Progenitor cell of endocrine pancreas (in vitro differentiated cells): ENCODE measurements around the gene PLIN5. TPM values are rescaled to one million over a fixed set of nuclear protein-coding genes. Genes with fewer than 3 reads are reported as not detected.

ENCODE experiments used
- DNase-seq: peaks from one replicate; pipeline ENCODE4 v3.0.0; 2021; ENCODE audit warnings: low spot score; ENCODE audit not compliant: unreplicated experiment
- H3K27ac Mint-ChIP-seq: 2 replicates; pipeline ENCODE4 v1.8.0; 2021; ENCODE audit warnings: mild to moderate bottlenecking, moderate library complexity, mixed read lengths
- H3K27me3 Mint-ChIP-seq: 2 replicates; pipeline ENCODE4 v1.8.0; 2021; ENCODE audit warnings: mixed read lengths
- H3K36me3 Mint-ChIP-seq: 2 replicates; pipeline ENCODE4 v1.8.0; 2022; ENCODE audit warnings: mixed read lengths; ENCODE audit not compliant: insufficient read depth
- H3K4me1 Mint-ChIP-seq: 2 replicates; pipeline ENCODE4 v1.8.0; 2021; ENCODE audit warnings: low read depth, mixed read lengths
- H3K4me3 Mint-ChIP-seq: 2 replicates; pipeline ENCODE4 v1.8.0; 2021; ENCODE audit warnings: low read depth, mild to moderate bottlenecking, moderate library complexity, mixed read lengths
- H3K9me3 Mint-ChIP-seq: 2 replicates; pipeline ENCODE4 v1.8.0; 2021; ENCODE audit warnings: low read depth, mixed read lengths
- CTCF ChIP-seq: fragments of 200-600 bp; sonication (generic); IDR thresholded peaks from one replicate; pipeline ENCODE4 v1.5.0; 2021; ENCODE audit warnings: antibody characterized with exemption, mild to moderate bottlenecking; ENCODE audit not compliant: unreplicated experiment
- total RNA-seq: library from RNA; stranded (reverse); gene quantifications from 2 replicates; pipeline ENCODE4 v1.2.1, GENCODE V29; 2021

The PLIN5 gene
- total RNA-seq, 1 donor from 2014 or later, result 8.1 TPM

DNA sequence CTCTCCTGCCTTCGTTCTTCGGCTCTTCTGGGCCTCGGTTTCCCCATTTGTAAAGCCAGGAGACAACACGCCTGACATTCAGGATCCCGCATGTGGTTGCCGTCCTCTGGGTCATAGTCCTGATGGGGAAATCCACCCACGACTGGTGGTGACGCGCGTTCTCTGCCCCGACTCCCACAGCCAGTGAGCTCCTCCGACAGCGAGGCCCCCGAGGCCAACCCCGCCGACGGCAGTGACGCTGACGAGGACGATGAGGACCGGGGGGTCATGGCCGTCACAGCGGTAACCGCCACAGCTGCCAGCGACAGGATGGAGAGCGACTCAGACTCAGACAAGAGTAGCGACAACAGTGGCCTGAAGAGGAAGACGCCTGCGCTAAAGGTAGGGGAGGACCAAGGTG is 46.5 kb downstream of the PLIN5 start:
- H3K27me3 Mint-ChIP-seq, result no peaks in the 10 kb centered on the region
- peak overlapping the region; percentile 59 for H3K27ac Mint-ChIP-seq
- TF ChIP-seq CTCF, result no peak
- H3K4me1 Mint-ChIP-seq, result no peaks in the 10 kb centered on the region
- H3K9me3 Mint-ChIP-seq, result no peaks in the 10 kb centered on the region
- peaks cover 18% of the 10 kb centered on the region for H3K36me3 Mint-ChIP-seq
- DNase-seq, result no peak
- no peak overlapping the region for H3K4me3 Mint-ChIP-seq

GRCh38 chr19:4487572-4487971 is 47.5 kb downstream of the PLIN5 start:
- Mint-ChIP-seq H3K27ac (no peak overlapping the region), H3K36me3 (peaks cover 19% of the 10 kb centered on the region), H3K4me3 (no peak overlapping the region), H3K4me1 (no peaks in the 10 kb centered on the region), H3K27me3 (no peaks in the 10 kb centered on the region), H3K9me3 (no peaks in the 10 kb centered on the region)
- no peak for DNase-seq
- TF ChIP-seq CTCF, result no peak

DNA sequence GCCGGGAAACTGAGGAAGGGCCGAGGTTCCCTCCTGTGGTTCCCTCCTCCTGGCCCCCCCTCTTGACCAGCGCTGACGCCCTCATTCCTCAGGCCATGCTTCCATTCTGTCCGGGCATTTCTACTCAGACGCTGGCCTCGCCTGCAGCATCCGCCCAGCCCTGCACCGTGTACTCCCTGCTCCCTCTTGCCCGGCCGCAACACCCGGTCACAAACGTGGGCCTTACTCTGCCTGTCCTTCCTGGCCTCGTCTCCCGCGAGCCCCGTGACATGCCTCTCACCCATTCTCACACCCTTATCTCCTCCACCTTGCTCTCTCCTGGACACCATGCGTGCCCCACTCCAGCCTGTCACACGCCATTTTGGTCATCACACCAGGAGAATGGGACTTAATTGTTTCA is 51.6 kb downstream of the PLIN5 start:
- no peaks in the 10 kb centered on the region for H3K4me1 Mint-ChIP-seq
- H3K27ac Mint-ChIP-seq, result no peak overlapping the region
- no peak for DNase-seq
- H3K27me3 Mint-ChIP-seq, result no peaks in the 10 kb centered on the region
- peaks cover 10% of the 10 kb centered on the region for H3K36me3 Mint-ChIP-seq
- no peaks in the 10 kb centered on the region for H3K9me3 Mint-ChIP-seq
- TF ChIP-seq CTCF, result no peak
- H3K4me3 Mint-ChIP-seq, result no peak overlapping the region

GRCh38 chr19:4482721-4483364 is 52.2 kb downstream of the PLIN5 start:
- Mint-ChIP-seq H3K27me3 (no peaks in the 10 kb centered on the region), H3K4me3 (no peak overlapping the region), H3K36me3 (peaks cover 11% of the 10 kb centered on the region), H3K9me3 (no peaks in the 10 kb centered on the region), H3K4me1 (no peaks in the 10 kb centered on the region), H3K27ac (no peak overlapping the region)
- DNase-seq, result no peak
- TF ChIP-seq CTCF, result no peak

DNA sequence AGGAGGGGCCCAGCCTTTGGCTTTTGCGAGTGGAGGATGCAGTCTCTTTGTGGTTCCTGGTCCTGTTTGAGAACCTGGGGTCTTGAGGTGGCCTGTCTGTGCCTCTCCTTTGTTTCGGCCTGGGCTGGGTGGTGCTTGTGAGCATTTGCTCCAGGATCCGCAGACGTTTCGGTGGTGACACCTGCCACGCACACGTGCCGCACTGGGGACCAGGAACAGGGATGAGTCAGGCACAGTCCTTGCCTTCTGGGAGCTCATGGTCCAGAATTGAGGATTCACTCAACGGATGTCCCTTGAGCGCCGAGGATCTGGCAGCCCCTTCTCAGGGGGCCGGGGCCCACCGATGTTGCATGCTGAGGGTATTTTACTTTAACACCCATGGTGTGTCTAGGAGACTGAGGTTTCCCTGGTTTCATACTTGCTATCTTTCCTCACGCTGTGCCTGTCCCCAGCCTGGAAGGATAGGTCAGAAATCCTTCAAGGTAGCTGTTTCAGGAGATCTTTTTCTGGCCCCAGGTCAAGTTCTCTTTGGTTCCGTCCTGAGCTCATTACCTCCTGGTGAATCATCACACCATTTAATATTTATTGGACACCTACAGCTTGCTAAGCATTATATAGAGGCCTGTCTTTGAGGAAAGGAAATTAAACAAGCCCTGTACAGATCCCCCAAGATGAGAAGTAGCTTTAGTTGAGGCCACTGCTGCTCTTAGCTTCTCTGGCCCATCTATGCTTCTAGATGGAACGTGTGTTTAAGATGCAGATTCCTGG is 57.8 kb downstream of the PLIN5 start:
- DNase-seq, result no peak
- Mint-ChIP-seq H3K4me3 (no peak overlapping the region), H3K9me3 (no peaks in the 10 kb centered on the region), H3K36me3 (peaks cover 5% of the 10 kb centered on the region), H3K27ac (no peak overlapping the region), H3K27me3 (no peaks in the 10 kb centered on the region), H3K4me1 (peaks cover 14% of the 10 kb centered on the region)
- no peak for TF ChIP-seq CTCF
